Stimulated activated naive CD8-positive, alpha-beta T cell treated with anti-CD3 and anti-CD28 coated beads, Interleukin-15, Interleukin-2, amounts not matched to agents 100 ng/mL and 50 ng/mL, for 24 hours (primary cell): ENCODE results near the gene ADAMTS10.

ENCODE experiments used
- H3K27ac Mint-ChIP-seq: one replicate; pipeline ENCODE4 v1.8.0; 2021; ENCODE audit warnings: mild to moderate bottlenecking, mixed read lengths
- H3K27me3 Mint-ChIP-seq: one replicate; pipeline ENCODE4 v1.8.0; 2021; ENCODE audit warnings: mixed read lengths
- H3K36me3 Mint-ChIP-seq: one replicate; pipeline ENCODE4 v1.8.0; 2021; ENCODE audit warnings: low read depth, mixed read lengths
- H3K4me1 Mint-ChIP-seq: one replicate; pipeline ENCODE4 v1.8.0; 2021; ENCODE audit warnings: low read depth, mixed read lengths
- H3K4me3 Mint-ChIP-seq: one replicate; pipeline ENCODE4 v1.8.0; 2021; ENCODE audit warnings: mild to moderate bottlenecking, mixed read lengths
- H3K9me3 Mint-ChIP-seq: one replicate; pipeline ENCODE4 v1.8.0; 2021; ENCODE audit warnings: mixed read lengths

The ADAMTS10 gene

DNA sequence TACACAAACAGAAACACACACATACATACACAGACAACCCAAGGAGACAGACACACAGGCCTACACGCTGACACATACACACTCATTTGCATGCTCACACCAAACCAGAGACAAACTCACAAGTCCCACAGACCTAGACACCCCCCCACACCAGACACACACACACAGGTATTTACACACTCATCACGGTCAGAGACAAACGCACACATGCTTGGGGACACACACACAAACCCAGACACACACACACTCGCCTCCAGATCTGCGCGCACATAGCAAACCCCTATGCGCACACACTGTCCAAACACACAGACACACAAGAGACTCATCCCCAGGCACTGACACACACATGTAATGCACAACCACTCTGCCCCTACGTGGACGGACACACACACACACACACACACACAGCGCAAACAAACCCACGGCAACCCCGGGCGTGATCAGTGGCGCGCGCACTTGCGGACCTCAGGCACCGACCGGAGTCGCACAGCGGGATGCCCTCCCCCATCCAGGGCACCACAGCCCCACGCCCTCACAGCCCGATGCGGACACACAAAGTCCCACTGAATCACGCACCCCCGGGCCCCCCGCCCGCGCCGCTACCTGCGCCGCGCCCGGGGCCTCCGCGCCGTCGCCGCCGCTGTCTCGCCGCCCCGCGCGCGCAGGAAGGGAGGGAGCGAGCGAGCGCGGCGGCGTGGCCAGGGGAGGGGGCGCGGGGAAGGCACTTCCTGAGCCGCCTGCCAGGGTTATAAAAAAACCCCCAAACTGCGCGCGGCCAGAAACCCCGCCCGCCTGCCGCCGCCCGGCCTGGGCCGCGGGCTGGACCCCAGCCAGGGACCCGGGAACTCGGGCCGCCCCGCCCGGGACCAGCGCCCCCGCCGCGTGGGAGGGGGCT lies at the start of gene ADAMTS10:
Gene ADAMTS10, minus strand, starts transcription at position 675 of the 895 bp plus-strand sequence. CDS start 5,005 bp downstream, outside the sequence.
- H3K27ac Mint-ChIP-seq, result peak within 1 kb of the TSS; percentile 84
- peaks cover 35% of the 10 kb centered on the region for H3K4me1 Mint-ChIP-seq
- H3K27me3 Mint-ChIP-seq, result peaks cover 6% of the 10 kb centered on the region
- no peaks in the 10 kb centered on the region for H3K9me3 Mint-ChIP-seq
- H3K36me3 Mint-ChIP-seq, result no peaks in the 10 kb centered on the region
- peak within 1 kb of the TSS; percentile 82 for H3K4me3 Mint-ChIP-seq

- Mint-ChIP-seq H3K27ac (no peak overlapping the region), H3K4me3 (no peak overlapping the region), H3K27me3 (peaks cover 4% of the 10 kb centered on the region), H3K36me3 (no peaks in the 10 kb centered on the region), H3K9me3 (no peaks in the 10 kb centered on the region), H3K4me1 (peaks cover 26% of the 10 kb centered on the region)
Measured at GRCh38 chr19:8659905-8660304, 49.4 kb upstream of the ADAMTS10 start.

GRCh38 chr19:8657869-8658268 lies 47.4 kb upstream of the ADAMTS10 start:
- peaks cover 4% of the 10 kb centered on the region for H3K27me3 Mint-ChIP-seq
- H3K36me3 Mint-ChIP-seq, result no peaks in the 10 kb centered on the region
- no peak overlapping the region for H3K27ac Mint-ChIP-seq
- no peak overlapping the region for H3K4me3 Mint-ChIP-seq
- H3K9me3 Mint-ChIP-seq, result no peaks in the 10 kb centered on the region
- peaks cover 15% of the 10 kb centered on the region for H3K4me1 Mint-ChIP-seq

GRCh38 chr19:8655340-8655709 lies 44.8 kb upstream of the ADAMTS10 start:
- Mint-ChIP-seq H3K27ac (peak overlapping the region; percentile 71), H3K27me3 (peaks cover 4% of the 10 kb centered on the region), H3K9me3 (no peaks in the 10 kb centered on the region), H3K4me1 (peaks cover 15% of the 10 kb centered on the region), H3K36me3 (no peaks in the 10 kb centered on the region), H3K4me3 (no peak overlapping the region)

DNA sequence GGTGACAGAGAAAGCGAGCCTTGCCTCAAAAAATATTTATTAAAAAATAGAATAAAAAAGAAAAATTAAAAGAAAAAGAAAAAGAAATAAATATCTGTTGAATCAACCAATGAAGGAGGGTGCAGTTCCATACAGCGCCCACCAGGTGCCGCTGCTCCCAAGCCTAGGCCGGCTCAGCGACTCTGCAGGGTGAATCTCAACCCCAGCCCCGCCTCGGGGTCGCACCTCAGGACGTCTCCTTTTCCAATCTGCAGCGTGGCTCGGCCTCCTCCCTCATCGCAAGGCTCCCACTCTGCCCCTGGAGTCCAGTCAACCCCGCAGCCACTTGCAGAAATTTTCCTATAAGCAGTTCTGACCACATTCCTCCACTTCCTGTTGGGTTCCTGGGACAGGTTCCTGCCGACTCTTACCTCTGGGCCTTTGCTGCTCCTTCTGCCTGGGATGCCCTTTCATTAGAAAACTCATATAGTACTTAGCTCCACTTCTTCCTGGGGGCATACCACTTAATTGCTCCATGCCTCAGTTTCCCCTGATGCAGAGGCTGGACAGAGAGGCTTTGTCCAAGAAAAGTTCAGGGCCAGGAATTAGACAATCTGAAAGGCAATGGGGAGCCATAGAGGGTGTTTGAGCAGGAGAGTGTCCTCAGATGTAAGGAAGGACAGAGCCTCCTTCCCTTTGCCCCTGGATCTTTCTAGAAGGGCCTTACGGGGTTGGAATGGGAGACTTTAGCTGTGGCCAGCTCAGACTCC lies 44.2 kb upstream of the ADAMTS10 start:
- Mint-ChIP-seq H3K27ac (no peak overlapping the region), H3K9me3 (no peaks in the 10 kb centered on the region), H3K36me3 (no peaks in the 10 kb centered on the region), H3K4me1 (peaks cover 15% of the 10 kb centered on the region), H3K4me3 (no peak overlapping the region), H3K27me3 (peaks cover 4% of the 10 kb centered on the region)

DNA sequence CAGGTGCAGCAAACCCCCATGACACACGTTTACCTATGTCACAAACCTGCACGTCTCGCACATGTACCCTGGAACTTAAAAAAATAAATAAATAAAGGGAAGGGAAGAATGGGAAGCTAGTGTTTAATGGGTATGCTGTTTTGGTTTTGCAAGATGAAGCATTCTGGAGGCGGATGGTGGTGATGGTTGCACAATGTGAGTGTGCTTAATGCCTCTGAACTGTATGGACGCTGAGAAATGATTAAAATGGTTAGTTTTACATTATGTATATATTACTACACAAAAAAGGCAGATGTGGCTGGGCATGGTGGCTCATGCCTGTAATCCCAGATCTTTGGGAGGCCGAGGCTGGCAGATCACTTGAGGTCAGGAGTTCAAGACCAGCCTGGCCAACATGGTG lies 37.7 kb upstream of the ADAMTS10 start:
- H3K36me3 Mint-ChIP-seq, result no peaks in the 10 kb centered on the region
- H3K27ac Mint-ChIP-seq, result no peak overlapping the region
- no peaks in the 10 kb centered on the region for H3K4me1 Mint-ChIP-seq
- no peak overlapping the region for H3K4me3 Mint-ChIP-seq
- no peaks in the 10 kb centered on the region for H3K27me3 Mint-ChIP-seq
- H3K9me3 Mint-ChIP-seq, result no peaks in the 10 kb centered on the region

GRCh38 chr19:8643860-8644653 lies 33.5 kb upstream of the ADAMTS10 start:
- Mint-ChIP-seq H3K36me3 (no peaks in the 10 kb centered on the region), H3K9me3 (no peaks in the 10 kb centered on the region), H3K27ac (no peak overlapping the region), H3K4me3 (no peak overlapping the region), H3K27me3 (peaks cover 4% of the 10 kb centered on the region), H3K4me1 (no peaks in the 10 kb centered on the region)

GRCh38 chr19:8642561-8642960 lies 32.0 kb upstream of the ADAMTS10 start:
- no peak overlapping the region for H3K4me3 Mint-ChIP-seq
- no peak overlapping the region for H3K27ac Mint-ChIP-seq
- H3K4me1 Mint-ChIP-seq, result peaks cover 6% of the 10 kb centered on the region
- peaks cover 11% of the 10 kb centered on the region for H3K27me3 Mint-ChIP-seq
- no peaks in the 10 kb centered on the region for H3K9me3 Mint-ChIP-seq
- no peaks in the 10 kb centered on the region for H3K36me3 Mint-ChIP-seq

- no peaks in the 10 kb centered on the region for H3K36me3 Mint-ChIP-seq
- H3K27ac Mint-ChIP-seq, result no peak overlapping the region
- peaks cover 12% of the 10 kb centered on the region for H3K27me3 Mint-ChIP-seq
- H3K4me1 Mint-ChIP-seq, result peaks cover 6% of the 10 kb centered on the region
- no peaks in the 10 kb centered on the region for H3K9me3 Mint-ChIP-seq
- H3K4me3 Mint-ChIP-seq, result no peak overlapping the region
Measured at GRCh38 chr19:8641908-8642547, 31.5 kb upstream of the ADAMTS10 start.

- H3K27ac Mint-ChIP-seq, result no peak overlapping the region
- no peaks in the 10 kb centered on the region for H3K9me3 Mint-ChIP-seq
- H3K36me3 Mint-ChIP-seq, result no peaks in the 10 kb centered on the region
- peaks cover 6% of the 10 kb centered on the region for H3K4me1 Mint-ChIP-seq
- no peak overlapping the region for H3K4me3 Mint-ChIP-seq
- H3K27me3 Mint-ChIP-seq, result peaks cover 16% of the 10 kb centered on the region
Measured at GRCh38 chr19:8641221-8641907, 30.8 kb upstream of the ADAMTS10 start.

DNA sequence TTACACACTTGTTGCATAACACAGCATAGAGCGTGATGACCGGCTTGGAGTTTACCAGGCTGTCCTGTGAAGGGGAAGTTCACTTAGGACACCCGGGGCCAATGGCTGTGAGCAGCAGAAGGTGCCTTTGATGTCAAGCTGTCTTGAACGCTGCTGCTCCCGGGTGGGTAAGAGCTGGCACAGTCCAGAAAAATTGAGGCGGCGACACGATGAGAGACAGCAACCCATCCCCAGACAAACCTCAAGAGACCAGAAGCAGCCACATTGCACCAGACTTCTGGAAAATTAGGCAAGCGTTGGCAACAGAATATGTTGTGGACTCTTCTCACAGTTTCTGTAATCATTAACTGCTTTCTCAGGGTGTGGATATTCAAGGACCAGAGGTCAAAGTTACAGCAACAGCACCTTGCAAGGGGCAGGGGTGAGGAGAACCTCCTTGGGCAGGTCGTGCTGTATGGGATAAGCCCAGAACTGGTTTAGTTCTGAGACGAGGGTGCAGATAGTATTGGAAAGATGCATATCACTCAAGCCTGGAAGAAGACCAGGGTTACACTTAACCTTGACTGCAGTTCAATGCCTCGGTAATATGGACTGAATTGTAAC lies 30.0 kb upstream of the ADAMTS10 start:
- H3K4me3 Mint-ChIP-seq, result no peak overlapping the region
- H3K9me3 Mint-ChIP-seq, result no peaks in the 10 kb centered on the region
- H3K27me3 Mint-ChIP-seq, result peaks cover 16% of the 10 kb centered on the region
- peaks cover 6% of the 10 kb centered on the region for H3K4me1 Mint-ChIP-seq
- H3K36me3 Mint-ChIP-seq, result no peaks in the 10 kb centered on the region
- no peak overlapping the region for H3K27ac Mint-ChIP-seq

DNA sequence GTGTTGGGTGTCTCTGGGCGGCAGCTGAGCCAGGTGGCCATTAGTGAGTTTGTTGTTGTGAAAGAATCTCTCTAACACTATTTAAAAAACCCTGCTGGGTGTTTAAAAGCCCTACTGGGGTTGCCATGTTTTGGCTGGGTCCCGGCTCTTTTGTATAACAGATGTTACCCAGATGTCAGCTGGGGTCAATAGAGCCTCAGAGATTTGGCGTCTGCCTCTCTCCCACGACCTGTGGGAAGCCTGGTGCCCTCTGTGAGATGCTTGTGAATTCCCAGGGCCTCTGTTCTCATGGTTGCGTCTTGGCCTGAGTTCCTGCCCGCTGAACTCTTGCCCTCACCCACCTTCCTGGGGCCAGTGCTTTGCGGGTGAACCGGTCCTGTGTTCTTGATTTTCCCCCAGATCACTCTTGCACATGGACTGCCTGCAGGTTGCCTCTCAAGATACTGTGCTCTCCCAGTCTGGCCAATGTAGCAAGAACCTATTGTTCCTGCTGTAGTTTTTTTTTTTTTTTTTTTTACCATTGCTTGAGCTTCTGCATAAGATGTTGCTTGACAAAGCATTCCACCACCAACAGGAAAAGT lies 29.4 kb upstream of the ADAMTS10 start:
- no peak overlapping the region for H3K4me3 Mint-ChIP-seq
- no peaks in the 10 kb centered on the region for H3K9me3 Mint-ChIP-seq
- no peak overlapping the region for H3K27ac Mint-ChIP-seq

DNA sequence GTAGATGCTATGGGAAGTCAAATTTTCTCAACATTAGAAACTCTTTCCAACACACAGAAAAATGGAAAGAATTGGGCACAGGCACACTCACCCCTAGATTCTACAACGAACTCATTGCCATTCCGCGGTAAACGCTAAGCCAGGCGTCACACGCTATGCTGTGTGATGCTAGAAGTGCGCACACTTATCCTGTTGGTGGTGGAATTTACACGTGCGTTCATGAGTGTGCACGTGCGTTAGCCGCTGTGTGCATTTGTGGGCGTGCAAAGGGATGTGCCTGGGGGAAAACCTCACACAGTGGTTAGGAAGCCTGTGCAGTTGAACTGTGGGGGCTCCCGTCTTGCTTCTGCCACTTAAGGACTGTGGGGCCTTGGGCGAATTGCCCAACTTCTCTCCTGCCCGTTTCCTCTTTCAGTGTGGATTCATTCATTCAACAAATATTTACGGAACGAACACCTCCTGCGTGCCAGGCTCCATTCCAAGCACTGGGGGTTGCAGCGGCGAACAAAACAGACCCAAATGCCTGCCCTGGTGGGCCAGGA lies 27.6 kb upstream of the ADAMTS10 start:
- Mint-ChIP-seq H3K4me3 (no peak overlapping the region), H3K9me3 (no peaks in the 10 kb centered on the region), H3K27me3 (peaks cover 16% of the 10 kb centered on the region), H3K4me1 (peaks cover 6% of the 10 kb centered on the region), H3K36me3 (no peaks in the 10 kb centered on the region), H3K27ac (no peak overlapping the region)

More for the DNA sequence above, 29.4 kb upstream of the ADAMTS10 start:
- Mint-ChIP-seq H3K27me3 (peaks cover 16% of the 10 kb centered on the region), H3K36me3 (no peaks in the 10 kb centered on the region), H3K4me1 (peaks cover 6% of the 10 kb centered on the region)
